HuH-7 (cell line): ENCODE measurements around the gene COPS4.
"Not testable (repeated sequence)": the region's sequence is repeated elsewhere in the genome, so short reads cannot be mapped to it uniquely, and the experiment has no call there.

Experiments
- DNase-seq: peaks from one replicate; pipeline ENCODE4 v3.0.0; 2011; ENCODE audit warnings: low spot score

The COPS4 gene

DNA sequence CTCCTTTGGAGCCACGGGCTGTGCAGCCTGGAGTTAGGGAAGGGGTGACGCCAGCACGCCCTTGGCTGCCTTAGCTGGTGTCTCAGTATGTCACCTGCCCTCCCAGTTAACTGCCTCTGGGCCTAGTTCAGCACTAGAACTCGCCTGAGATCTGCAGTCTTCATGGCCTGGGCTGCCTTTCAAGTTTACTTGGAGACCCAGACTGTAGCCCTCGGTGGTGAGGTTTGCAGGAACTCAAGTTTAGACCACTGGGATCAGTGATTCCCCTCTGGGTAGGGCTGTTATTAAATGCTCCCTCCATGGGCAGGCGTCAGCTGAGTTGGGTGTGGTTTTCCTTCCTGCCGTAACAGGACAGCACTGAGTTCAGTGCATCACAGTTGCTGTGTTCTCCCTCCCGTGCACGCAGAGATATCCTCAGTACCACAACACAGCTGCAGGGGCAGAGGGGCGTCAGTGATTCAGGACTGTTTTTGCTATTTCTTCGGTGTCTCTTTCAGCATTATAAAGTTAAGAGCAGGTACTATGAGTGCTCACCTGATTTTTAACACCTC is 49.0 kb downstream of the COPS4 start:
- no peak for DNase-seq

- not testable (repeated sequence) for DNase-seq
Observed at GRCh38 chr4:83084956-83085355, 50.0 kb downstream of the COPS4 start.

- no peak for DNase-seq
Observed at GRCh38 chr4:83089410-83090157, 54.6 kb downstream of the COPS4 start.

DNA sequence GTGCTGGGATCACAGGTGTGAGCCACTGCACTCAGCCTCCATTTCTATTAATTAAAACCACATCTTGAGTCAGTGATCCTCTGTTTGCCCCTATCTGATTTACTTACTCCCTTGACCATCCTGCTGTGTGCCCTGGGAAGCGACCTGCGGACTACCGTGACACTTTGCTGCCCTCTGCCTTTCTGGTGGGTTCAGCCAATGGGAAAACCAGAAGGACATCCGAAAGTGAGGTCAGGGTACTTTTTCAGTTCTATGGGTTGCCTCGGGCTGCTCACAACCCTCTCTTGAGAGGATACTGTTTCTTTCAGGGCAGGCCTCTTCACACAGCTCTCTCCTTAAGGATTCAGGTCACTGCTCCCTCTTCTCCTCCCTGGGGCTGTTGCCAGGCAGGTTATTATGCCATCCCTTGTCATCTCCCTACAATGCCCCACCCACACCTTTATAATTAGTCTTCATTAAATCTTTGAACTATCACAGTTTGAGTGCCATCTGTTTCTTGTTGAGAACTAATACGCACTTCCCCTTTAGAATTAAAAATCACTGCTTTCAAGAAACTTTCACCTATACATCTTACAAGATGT is 58.2 kb downstream of the COPS4 start:
- DNase-seq, result no peak

GRCh38 chr4:83096397-83096796 is 61.4 kb downstream of the COPS4 start:
- DNase-seq, result no peak

DNA sequence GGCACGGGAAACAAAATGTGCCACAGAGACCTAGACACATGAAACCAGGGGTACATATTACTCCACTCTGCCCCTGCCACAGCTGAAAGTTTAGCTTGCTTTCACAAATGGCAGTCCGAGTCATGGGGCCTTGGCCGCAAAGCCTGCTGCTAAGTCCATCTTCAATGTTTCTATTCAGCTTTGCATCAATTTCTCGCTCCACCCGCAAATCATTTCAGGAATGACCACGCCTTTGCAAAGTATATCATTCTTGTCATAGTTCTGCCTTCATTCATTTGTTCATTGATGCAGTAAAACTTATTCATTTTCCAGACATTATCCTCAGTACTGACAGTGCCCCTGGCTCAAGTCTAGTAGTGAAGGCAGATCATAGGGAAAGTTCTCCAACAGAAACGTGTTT is 70.0 kb downstream of the COPS4 start:
- no peak for DNase-seq

DNA sequence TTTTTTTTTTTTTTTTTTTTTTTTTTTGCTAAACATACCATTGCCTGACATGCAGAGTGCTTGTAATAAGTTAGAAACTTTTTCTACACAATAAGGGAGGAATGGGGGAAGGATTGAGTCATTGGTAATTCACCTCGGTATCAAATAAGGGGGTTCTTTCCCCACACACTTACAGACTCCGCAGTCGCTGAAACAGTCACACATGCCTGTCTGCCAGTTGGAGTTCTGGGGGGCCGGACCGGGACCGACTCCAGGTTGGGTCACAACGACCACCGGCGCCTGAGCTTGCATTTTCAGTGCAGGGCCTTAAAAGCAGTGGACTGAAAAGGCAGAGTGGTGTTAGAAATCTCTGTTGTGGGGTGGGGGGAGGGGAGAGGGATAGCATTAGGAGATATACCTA is 72.6 kb downstream of the COPS4 start:
- no peak for DNase-seq

DNA sequence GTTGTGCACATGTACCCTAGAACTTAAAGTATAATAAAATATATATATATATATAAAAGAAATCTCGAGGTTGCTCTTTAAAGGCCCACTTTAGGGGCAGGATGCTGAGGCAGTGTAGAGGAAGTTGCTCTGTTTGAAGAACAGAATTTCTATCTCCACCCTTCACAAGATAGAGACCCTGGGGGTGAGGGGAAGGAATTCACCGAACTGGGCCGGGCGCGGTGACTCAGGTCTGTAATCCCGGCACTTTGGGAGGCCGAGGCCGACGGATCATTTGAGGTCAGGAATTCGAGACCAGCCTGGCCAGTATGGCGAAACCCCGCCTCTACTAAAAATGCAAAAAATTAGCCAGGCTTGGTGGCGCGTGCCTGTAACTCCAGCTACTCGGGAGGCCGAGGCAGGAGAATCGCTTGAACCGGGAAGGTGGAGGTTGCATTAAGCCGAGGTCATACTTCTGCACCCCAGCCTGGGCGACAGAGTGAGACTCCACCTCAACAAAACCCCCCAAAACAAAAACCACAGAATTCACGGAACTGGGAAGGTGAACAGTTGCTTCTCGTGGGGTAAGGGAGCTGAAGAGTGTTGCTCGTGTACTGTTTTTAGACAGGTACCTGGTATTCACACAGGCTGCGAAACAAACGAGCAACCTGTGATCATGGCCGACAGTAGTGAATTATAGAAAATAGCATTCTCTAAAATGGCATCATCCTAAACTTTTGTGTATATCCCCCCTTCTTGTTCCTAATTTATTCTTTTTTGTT is 73.3 kb downstream of the COPS4 start:
- DNase-seq, result no peak

- DNase-seq, result peak; percentile 28
Observed at GRCh38 chr4:83109480-83110222, 74.7 kb downstream of the COPS4 start.

DNA sequence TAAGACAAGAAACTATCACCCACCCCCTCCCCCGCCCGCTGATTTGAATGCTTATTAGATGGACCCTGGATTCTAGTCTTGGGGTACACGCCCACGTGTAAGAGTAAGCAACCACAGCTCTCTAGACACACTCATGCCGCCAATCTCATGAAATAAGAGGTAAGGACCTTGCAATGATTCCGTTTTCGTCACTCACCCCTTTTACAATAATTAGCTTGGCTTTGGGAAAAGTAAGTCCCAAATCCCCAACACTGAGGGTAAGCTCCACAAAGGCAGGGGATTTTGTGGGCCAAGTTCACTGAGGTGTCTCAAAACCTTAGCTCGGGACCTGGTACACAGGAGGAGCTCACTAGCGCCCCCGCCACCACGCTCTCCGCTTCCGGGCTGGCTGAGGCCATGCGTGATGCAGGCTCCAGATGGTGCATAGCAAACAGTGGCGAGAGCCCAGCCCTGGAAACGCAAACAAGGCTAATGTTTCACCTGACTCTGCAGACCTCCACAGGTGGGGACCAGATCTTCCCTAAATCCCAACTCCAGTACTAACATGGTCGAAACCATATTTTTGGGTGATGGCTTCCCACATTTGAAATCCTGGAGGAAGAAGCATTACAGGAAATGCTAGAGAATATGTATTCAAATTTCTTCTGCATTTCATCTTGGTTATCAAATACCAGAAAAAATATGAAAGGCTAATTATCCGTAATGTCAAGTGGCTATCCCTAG is 75.4 kb downstream of the COPS4 start:
- DNase-seq, result peak; percentile 74

DNA sequence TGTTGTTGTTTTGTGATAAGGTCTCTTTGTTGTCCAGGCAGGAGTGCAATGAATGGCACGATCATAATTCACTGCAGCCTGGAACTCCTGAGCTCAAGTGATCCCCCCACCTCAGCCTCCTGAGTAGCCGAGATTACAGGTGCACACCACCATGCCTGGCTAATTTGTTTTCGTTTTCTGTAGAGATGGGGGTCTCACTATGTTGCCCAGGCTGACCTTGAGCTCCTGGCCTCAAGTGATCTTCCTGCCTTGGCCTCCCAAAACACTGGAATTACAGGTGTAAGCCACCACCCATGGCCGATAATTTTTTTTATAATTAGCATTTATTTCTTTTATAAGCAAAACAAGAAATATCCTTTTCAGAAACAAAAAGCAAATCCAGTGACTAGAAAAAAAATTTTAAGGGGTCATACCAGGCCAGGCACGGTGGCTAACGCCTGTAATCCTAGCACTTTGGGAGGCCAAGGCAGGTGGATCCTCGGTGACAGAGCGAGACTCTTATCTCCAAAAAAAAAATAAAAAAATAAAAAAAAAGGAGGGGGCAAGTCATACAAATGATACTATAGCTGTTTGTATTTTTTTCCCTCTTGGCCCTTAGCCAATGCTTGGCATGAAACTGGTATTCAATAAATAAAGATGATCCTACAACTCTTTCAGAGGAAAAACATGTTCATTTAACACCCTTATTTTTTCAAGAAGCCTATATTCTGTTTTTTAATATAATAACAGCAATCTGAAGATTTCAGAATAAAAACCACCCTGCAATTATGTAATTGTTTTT is 76.2 kb downstream of the COPS4 start:
- no peak for DNase-seq

DNA sequence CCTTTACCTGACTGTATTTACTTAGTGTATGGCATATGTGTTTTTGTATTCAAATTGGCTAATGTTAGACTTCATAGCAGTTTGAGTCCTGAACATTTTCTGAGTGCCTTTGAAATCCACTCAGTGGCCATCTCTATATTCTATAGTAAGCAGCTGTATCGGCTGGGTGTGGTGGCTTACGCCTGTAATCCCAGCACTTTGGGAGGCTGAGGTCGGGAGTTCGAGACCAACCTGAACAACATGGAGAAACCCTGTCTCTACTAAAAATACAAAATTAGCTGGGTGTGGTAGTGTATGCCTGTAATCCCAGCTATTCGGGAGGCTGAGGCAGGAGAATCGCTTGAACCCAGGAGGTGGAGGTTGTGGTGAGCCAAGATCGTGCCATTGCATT is 76.8 kb downstream of the COPS4 start:
- DNase-seq, result not testable (repeated sequence)

- no peak for DNase-seq
Observed at GRCh38 chr4:83112231-83112630, 77.2 kb downstream of the COPS4 start.

GRCh38 chr4:83112678-83113428 is 77.9 kb downstream of the COPS4 start:
- DNase-seq, result no peak

GRCh38 chr4:83113429-83113786 is 78.4 kb downstream of the COPS4 start:
- DNase-seq, result no peak

GRCh38 chr4:83114576-83114975 is 79.6 kb downstream of the COPS4 start, which contains the start of gene PLAC8:
PLAC8 (minus strand) TSS chr4:83114729; CDS start chr4:83107921, 6,808 bp downstream.
- DNase-seq, result peak; percentile 37

DNA sequence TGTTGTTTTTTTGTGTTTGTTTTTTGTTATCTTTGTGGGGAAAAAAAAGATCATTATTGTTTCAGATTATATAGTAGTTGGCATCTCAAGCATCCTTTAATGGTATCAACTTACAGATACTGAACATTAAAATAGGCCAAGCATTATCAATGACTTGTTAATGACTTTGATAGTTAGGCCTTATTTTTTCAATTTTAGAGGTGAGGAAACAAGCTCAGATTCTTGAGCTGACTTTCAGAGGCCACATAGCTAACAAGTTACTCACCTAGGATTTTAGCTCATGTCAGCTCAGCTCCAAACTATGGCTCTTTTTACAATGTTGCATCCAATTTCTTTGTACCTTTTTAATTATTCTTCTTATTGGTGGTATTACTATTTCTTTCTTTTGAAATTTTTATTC is 80.0 kb downstream of the COPS4 start:
- no peak for DNase-seq

DNA sequence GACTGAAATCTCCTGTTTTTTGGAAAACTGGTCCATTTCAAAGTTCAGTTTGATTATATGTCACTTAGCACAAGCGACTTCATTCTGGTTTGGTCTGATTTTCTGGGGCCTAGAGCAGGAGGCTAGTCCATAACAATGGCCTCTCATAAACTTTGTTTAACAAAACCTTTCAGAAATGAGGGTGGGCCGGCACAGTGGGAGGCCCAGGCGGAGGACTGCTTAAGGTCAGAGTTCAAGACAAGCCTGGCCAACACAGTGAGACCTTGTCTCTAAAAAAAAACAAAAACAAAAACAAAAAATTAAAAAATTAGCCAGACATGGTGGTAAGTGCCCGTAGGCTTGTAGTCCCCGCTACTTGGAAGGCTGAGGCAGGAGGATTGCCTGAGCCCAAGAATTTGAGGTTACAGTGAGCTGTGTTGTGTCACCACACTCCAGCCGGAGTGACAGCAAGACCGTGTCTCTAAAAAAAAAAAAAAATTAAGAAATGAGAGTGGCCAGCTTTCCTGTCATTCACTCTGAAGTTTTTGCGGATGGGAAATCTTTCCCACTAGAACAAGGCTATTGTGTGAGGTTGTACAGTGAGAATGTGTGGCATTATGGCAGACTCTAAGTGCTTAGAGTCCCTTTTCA is 80.8 kb downstream of the COPS4 start:
- DNase-seq, result no peak

- no peak for DNase-seq
Observed at GRCh38 chr4:83118869-83119268, 83.9 kb downstream of the COPS4 start.
